ENCODE data around the gene HAVCR2.

The HAVCR2 gene

GRCh38 chr5:157046041-157046440, 62.8 kb downstream of the HAVCR2 start:
- DNase-seq (ENCODE audit: low read depth in 3 of 3), result no peak

DNA sequence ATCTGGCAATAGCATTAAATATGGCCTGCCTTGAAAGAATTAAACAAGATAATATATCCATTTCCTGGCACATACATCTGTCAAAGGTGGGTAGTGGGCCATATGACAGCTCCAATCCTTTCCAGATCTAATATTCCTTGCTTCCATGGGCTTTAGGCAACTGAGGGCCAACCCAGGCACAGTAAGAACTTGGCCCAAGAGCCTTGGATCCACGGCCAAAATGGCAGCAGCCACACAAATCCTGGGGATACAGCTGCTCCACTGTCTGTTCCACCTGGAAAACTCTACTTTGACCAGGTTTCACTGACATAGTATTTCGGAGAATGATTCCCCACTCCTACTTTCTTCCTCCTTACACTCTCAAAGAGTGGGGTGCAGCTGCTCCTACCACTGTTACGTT, 63.2 kb downstream of the HAVCR2 start:
- DNase-seq (ENCODE audit: low read depth in 3 of 3), result no peak

- no peak for DNase-seq (ENCODE audit: low read depth in 3 of 3)
Measured at GRCh38 chr5:157038568-157039187, 70.2 kb downstream of the HAVCR2 start.
